Measurements from ENCODE around the gene GABRP. TPM values are rescaled to one million over a fixed set of nuclear protein-coding genes. Genes with fewer than 3 reads are reported as not detected.

Gene GABRP
- total and polyA plus RNA-seq, 2 experiments from 2014 or later: 3.6 to 6.3 TPM

DNA sequence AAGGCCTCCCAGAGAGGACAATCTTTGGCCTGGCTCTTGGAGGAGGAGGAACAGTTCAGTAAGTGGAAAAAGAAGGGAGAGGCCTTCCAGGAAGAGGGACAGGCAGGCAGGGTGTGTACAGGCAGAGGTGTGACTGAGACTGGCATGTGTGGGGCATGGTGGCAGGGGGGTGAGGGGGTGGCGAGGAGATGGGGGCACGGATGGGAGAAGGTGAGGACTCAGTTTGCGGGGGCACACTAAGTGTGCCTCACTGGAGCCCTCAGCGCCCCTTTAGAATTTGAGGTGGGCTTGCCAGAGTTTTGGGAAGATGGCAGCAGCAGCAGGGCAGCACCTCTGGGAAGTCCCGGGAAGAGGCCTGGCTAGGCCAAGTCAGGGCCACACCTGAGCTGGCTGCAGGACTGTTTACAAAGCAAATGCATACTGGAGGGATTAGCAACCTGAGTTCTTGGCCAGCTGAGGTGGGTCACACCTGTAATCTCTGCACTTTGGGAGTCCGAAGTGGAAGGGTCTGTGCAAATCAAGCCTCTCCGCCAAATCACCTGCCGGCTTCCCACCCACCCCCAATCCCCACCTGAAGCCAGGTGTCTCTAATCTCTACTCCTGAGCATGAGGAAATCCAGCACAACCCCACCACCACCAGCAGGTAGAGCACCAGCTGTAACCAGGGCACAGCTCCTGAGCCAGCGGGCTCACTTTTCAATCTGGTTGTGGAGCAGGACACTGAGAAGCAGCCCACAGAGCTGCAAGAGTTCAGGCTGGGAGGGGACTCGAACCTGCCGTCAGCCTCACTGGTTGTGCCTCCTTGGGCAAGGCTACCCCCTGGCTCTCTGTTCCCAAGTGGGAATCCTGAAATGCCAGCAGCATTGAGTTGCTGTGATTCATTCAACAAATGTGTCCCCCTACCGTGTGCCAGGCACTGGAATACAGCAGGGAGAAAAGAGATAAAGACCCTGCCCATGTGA lies 10.2 kb upstream of the GABRP start:
- peak overlapping the region; percentile 29; the same call in 1 of the 2 replicates for H3K27ac Mint-ChIP-seq
- H3K4me1 ChIP-seq (ENCODE audit: insufficient read depth): peaks cover 14% of the 10 kb centered on the region
- peaks cover 3% of the 10 kb centered on the region; the same call in 1 of the 3 replicates for H3K36me3 Mint-ChIP-seq (ENCODE audit: low read depth)
- no peaks in the 10 kb centered on the region for H3K36me3 ChIP-seq (ENCODE audit: insufficient read depth)
- peak overlapping the region; percentile 32; the same call in 1 of the 2 replicates for H3K4me2 ChIP-seq
- no peak overlapping the region; the same call in 2 of the 3 replicates for H3K4me3 Mint-ChIP-seq
- no peaks in the 10 kb centered on the region for H4K20me1 ChIP-seq (replicated peaks; ENCODE audit: insufficient read depth)
- H3K4me1 Mint-ChIP-seq: peaks cover 33% of the 10 kb centered on the region
- H3K9me2 ChIP-seq (ENCODE audit: insufficient read depth): peaks cover 8% of the 10 kb centered on the region; the same call in 1 of the 2 replicates
- H3K27me3 ChIP-seq (ENCODE audit: insufficient read depth): no peaks in the 10 kb centered on the region
- H3K27me3 Mint-ChIP-seq (ENCODE audit: insufficient read depth, low read depth, poor library complexity): peaks cover 3% of the 10 kb centered on the region
- no peak overlapping the region for H3K27ac ChIP-seq (ENCODE audit: low read depth)
- no peak for TF ChIP-seq EZH2phosphoT487 (IDR thresholded peaks at IDR 0.05; ENCODE audit: unreplicated experiment)
- TF ChIP-seq CREB1 (CRISPR knock-in tag; IDR thresholded peaks at IDR 0.05; ENCODE audit: low read depth): no peak
- no peak for TF ChIP-seq JUNB (IDR thresholded peaks at IDR 0.05; ENCODE audit: unreplicated experiment)
- TF ChIP-seq ZNF114 (CRISPR knock-in tag; IDR thresholded peaks at IDR 0.05): no peak
- TF ChIP-seq, protein P1, sequence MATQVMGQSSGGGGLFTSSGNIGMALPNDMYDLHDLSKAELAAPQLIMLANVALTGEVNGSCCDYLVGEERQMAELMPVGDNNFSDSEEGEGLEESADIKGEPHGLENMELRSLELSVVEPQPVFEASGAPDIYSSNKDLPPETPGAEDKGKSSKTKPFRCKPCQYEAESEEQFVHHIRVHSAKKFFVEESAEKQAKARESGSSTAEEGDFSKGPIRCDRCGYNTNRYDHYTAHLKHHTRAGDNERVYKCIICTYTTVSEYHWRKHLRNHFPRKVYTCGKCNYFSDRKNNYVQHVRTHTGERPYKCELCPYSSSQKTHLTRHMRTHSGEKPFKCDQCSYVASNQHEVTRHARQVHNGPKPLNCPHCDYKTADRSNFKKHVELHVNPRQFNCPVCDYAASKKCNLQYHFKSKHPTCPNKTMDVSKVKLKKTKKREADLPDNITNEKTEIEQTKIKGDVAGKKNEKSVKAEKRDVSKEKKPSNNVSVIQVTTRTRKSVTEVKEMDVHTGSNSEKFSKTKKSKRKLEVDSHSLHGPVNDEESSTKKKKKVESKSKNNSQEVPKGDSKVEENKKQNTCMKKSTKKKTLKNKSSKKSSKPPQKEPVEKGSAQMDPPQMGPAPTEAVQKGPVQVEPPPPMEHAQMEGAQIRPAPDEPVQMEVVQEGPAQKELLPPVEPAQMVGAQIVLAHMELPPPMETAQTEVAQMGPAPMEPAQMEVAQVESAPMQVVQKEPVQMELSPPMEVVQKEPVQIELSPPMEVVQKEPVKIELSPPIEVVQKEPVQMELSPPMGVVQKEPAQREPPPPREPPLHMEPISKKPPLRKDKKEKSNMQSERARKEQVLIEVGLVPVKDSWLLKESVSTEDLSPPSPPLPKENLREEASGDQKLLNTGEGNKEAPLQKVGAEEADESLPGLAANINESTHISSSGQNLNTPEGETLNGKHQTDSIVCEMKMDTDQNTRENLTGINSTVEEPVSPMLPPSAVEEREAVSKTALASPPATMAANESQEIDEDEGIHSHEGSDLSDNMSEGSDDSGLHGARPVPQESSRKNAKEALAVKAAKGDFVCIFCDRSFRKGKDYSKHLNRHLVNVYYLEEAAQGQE (IDR thresholded peaks at IDR 0.05; ENCODE audit: unreplicated experiment): no peak
- no peak for TF ChIP-seq EZH2 (IDR thresholded peaks at IDR 0.05; ENCODE audit: low read depth, unreplicated experiment)
- TF ChIP-seq, protein P2, sequence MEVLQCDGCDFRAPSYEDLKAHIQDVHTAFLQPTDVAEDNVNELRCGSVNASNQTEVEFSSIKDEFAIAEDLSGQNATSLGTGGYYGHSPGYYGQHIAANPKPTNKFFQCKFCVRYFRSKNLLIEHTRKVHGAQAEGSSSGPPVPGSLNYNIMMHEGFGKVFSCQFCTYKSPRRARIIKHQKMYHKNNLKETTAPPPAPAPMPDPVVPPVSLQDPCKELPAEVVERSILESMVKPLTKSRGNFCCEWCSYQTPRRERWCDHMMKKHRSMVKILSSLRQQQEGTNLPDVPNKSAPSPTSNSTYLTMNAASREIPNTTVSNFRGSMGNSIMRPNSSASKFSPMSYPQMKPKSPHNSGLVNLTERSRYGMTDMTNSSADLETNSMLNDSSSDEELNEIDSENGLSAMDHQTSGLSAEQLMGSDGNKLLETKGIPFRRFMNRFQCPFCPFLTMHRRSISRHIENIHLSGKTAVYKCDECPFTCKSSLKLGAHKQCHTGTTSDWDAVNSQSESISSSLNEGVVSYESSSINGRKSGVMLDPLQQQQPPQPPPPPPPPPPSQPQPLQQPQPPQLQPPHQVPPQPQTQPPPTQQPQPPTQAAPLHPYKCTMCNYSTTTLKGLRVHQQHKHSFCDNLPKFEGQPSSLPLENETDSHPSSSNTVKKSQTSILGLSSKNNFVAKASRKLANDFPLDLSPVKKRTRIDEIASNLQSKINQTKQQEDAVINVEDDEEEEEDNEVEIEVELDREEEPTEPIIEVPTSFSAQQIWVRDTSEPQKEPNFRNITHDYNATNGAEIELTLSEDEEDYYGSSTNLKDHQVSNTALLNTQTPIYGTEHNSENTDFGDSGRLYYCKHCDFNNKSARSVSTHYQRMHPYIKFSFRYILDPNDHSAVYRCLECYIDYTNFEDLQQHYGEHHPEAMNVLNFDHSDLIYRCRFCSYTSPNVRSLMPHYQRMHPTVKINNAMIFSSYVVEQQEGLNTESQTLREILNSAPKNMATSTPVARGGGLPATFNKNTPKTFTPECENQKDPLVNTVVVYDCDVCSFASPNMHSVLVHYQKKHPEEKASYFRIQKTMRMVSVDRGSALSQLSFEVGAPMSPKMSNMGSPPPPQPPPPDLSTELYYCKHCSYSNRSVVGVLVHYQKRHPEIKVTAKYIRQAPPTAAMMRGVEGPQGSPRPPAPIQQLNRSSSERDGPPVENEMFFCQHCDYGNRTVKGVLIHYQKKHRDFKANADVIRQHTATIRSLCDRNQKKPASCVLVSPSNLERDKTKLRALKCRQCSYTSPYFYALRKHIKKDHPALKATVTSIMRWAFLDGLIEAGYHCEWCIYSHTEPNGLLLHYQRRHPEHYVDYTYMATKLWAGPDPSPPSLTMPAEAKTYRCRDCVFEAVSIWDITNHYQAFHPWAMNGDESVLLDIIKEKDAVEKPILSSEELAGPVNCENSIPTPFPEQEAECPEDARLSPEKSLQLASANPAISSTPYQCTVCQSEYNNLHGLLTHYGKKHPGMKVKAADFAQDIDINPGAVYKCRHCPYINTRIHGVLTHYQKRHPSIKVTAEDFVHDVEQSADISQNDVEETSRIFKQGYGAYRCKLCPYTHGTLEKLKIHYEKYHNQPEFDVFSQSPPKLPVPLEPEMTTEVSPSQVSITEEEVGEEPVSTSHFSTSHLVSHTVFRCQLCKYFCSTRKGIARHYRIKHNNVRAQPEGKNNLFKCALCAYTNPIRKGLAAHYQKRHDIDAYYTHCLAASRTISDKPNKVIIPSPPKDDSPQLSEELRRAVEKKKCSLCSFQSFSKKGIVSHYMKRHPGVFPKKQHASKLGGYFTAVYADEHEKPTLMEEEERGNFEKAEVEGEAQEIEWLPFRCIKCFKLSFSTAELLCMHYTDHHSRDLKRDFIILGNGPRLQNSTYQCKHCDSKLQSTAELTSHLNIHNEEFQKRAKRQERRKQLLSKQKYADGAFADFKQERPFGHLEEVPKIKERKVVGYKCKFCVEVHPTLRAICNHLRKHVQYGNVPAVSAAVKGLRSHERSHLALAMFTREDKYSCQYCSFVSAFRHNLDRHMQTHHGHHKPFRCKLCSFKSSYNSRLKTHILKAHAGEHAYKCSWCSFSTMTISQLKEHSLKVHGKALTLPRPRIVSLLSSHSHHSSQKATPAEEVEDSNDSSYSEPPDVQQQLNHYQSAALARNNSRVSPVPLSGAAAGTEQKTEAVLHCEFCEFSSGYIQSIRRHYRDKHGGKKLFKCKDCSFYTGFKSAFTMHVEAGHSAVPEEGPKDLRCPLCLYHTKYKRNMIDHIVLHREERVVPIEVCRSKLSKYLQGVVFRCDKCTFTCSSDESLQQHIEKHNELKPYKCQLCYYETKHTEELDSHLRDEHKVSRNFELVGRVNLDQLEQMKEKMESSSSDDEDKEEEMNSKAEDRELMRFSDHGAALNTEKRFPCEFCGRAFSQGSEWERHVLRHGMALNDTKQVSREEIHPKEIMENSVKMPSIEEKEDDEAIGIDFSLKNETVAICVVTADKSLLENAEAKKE (CRISPR knock-in tag; IDR thresholded peaks at IDR 0.05): no peak
- TF ChIP-seq NANOG (IDR thresholded peaks at IDR 0.05; ENCODE audit: borderline replicate concordance): no peak
- no peak for TF ChIP-seq STAT1 (IDR thresholded peaks at IDR 0.05; ENCODE audit: unreplicated experiment)
- TF ChIP-seq POLR2AphosphoS5 (IDR thresholded peaks at IDR 0.05; ENCODE audit: low read depth): no peak
- TF ChIP-seq, protein P3, sequence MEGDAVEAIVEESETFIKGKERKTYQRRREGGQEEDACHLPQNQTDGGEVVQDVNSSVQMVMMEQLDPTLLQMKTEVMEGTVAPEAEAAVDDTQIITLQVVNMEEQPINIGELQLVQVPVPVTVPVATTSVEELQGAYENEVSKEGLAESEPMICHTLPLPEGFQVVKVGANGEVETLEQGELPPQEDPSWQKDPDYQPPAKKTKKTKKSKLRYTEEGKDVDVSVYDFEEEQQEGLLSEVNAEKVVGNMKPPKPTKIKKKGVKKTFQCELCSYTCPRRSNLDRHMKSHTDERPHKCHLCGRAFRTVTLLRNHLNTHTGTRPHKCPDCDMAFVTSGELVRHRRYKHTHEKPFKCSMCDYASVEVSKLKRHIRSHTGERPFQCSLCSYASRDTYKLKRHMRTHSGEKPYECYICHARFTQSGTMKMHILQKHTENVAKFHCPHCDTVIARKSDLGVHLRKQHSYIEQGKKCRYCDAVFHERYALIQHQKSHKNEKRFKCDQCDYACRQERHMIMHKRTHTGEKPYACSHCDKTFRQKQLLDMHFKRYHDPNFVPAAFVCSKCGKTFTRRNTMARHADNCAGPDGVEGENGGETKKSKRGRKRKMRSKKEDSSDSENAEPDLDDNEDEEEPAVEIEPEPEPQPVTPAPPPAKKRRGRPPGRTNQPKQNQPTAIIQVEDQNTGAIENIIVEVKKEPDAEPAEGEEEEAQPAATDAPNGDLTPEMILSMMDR (conservative IDR thresholded peaks at IDR 0.05; ENCODE audit: low read depth in 2 of 2): no peak
- TF ChIP-seq ZNF331 (CRISPR knock-in tag; IDR thresholded peaks at IDR 0.05; ENCODE audit: low read depth): no peak
- TF ChIP-seq, protein P4, sequence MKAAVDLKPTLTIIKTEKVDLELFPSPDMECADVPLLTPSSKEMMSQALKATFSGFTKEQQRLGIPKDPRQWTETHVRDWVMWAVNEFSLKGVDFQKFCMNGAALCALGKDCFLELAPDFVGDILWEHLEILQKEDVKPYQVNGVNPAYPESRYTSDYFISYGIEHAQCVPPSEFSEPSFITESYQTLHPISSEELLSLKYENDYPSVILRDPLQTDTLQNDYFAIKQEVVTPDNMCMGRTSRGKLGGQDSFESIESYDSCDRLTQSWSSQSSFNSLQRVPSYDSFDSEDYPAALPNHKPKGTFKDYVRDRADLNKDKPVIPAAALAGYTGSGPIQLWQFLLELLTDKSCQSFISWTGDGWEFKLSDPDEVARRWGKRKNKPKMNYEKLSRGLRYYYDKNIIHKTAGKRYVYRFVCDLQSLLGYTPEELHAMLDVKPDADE (IDR thresholded peaks at IDR 0.05): no peak
- no peaks in the 10 kb centered on the region for H3K9me3 Mint-ChIP-seq
- no peak overlapping the region for H3K4me3 ChIP-seq
- no peaks in the 10 kb centered on the region for H3K79me2 ChIP-seq (replicated peaks; ENCODE audit: insufficient read depth)
- DNase-seq (ENCODE audit: low spot score) (peak; percentile 32), ATAC-seq (peak; percentile 67)
- H2AFZ ChIP-seq: peak overlapping the region; percentile 24; the same call in 1 of the 2 replicates
- H3F3A ChIP-seq (replicated peaks; ENCODE audit: low read depth): no peaks in the 10 kb centered on the region

All from GM23338 (cell line).